Activated naive CD4-positive, alpha-beta T cell treated with anti-CD3 and anti-CD28 coated beads, Interleukin-2, amount 50 U/mL, for 16 hours (primary cell): ENCODE measurements around the gene UBE2J2.
A peak's percentile ranks its signal among the peaks of the same experiment; 100 is the strongest.
"Not testable (repeated sequence)": the region's sequence is repeated elsewhere in the genome, so short reads cannot be mapped to it uniquely, and the experiment has no call there.

Source experiments
- DNase-seq: peaks from one replicate; pipeline ENCODE4 v3.0.0-alpha.2; 2020

Gene UBE2J2

DNA sequence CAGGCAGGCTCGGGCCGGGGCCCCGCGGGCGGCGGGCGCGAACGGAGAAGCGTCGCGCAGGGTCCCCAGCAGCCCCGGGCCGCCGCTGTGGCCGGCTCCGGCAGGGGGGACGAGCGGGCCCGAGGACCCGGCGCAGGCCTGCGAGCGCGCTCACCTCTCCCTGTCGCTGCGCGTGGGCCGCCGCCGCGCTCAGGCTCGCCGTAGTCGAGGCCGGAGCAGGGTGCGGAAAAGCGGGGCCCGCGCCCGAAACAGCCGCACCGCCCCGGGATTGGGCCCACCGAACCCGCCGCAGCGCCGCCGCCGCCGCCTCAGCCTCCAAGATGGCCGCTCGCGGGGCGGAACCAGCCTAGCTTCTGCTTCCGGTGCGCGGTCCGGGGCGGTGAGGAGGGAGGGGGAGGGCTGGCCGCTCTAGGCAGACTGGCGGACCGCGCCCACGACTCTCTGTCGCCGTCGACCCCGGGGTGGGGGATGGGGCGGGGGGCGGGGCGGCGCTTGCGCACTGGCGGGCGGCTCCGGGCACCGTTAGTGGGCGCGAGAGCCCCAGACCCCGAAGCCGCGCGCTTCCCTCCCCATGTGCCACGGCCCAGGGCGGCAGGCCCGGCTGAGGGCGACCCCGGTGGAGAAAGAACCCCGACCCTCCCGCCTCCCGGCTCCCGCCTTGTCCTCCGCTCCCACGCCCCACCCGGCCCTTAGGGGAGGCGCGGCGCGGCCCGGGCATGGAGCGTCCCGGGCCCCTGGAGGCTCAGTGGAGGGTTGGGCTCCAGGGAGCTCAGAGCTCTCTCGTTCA, at the start of gene UBE2J2:
TSS of gene UBE2J2 (minus strand) at position 343 of the 787 bp plus-strand sequence. CDS start 5,862 bp downstream, outside the sequence.
- peak; percentile 94 for DNase-seq

DNA sequence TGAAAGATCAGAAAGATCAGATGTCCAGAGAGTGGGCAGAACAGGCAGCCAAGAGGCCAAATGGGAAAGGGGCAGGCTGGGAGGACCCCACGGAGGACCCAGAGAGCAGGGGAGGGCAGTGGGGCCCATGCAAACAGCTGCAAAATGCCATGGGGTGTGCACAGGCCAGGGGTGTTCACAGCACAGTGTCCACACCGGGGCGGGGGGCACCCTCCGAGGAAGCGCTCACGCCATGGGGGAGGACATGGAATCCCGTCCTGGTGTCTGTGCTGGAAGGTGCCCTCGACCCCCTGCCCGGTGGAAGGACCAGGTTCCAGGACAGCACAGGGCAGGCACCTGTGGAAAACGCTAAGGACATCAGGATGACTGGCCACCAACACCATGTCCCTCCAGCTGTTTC, 49.3 kb upstream of the UBE2J2 start:
- DNase-seq, result no peak

DNA sequence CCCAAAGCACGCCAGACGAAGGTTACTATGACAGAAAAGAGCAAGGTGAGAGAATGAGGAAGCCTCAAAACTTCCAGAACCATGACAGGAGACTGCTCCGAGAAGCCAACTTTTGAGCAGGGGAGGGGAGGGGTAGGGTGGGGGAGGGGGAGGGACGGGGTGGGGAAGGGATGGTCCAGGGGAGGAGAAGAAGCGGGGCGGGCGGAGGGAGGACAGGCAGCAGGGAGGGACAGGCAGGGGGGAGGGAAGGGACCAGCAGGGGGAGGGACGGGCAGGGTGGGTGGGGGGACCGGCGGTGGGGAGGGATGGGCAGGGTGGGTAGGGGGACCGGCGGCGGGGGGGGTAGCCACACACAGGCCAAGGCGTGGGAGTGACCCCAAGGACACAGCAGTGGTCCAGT, 48.8 kb upstream of the UBE2J2 start:
- DNase-seq, result no peak

DNA sequence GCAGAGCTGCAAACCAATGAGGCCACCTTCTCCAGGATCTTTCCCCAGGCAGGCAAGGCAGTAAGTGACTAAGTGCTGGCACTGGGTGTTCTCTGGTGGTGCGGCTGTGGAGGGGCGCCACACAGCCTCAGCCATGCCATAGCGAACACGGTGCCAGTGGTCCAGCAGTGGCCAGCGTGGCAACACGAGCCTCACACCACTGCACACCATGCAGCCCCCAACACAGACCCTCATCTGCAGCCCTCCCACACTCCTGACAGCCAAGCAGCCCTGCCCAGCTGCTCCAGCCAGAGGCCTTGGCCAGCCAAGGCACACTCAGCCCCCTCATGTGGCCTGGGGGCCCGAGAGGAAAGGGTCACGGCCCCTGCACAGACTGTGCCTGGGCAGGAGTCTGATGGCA, 47.8 kb upstream of the UBE2J2 start:
- DNase-seq, result no peak

DNA sequence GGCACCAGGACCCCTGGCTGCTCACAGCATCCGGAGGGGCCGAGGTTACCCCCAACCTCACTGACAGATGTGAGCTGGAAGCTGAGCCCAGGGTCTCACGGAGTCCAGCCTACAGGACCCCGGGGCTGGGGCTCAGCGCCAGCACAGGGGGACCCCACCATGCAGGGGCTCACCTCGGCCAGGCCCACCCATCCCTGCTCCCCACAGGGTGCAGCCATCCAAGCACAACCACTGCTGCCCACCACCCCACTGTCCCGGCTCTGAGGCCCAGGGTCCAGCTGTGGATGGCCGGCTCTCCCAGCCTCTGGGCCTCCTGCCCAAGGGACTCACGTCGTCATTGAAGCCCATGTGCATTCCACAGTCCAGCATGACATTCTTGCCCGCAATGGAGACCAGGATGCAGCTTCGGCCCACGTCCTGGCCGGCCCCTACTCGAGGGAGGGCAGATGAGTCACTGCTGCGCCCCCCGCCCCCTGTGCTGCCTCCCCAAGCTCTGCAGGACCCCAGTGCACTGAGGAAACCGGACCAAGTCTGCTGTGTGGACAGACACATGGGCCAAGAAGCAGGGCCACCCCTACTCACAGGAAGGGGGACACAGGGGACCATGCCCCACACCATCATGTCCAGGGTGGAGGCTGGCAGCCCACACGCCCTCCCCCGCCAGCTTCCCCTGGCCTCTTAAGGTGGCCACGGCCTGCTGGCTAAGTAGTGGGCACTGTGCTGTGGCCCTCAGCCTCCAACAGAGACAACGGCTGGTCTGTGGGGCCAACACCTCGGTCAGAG, 47.2 kb upstream of the UBE2J2 start:
- DNase-seq, result no peak

DNA sequence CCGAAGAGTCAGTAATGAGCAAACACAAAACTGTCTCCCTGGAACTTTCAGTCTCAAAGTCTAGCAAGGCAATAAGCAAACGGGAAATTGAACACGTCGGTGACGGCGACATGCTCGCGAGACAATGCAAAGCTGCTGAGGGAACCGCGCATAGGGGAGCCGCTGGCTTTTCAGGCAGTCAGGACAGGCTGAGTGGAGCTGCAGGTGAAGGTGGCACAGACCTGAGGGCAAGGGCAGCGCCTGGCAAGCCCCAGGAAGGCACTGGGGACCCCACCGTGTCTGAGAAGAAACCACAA, 45.9 kb upstream of the UBE2J2 start:
- no peak for DNase-seq

DNA sequence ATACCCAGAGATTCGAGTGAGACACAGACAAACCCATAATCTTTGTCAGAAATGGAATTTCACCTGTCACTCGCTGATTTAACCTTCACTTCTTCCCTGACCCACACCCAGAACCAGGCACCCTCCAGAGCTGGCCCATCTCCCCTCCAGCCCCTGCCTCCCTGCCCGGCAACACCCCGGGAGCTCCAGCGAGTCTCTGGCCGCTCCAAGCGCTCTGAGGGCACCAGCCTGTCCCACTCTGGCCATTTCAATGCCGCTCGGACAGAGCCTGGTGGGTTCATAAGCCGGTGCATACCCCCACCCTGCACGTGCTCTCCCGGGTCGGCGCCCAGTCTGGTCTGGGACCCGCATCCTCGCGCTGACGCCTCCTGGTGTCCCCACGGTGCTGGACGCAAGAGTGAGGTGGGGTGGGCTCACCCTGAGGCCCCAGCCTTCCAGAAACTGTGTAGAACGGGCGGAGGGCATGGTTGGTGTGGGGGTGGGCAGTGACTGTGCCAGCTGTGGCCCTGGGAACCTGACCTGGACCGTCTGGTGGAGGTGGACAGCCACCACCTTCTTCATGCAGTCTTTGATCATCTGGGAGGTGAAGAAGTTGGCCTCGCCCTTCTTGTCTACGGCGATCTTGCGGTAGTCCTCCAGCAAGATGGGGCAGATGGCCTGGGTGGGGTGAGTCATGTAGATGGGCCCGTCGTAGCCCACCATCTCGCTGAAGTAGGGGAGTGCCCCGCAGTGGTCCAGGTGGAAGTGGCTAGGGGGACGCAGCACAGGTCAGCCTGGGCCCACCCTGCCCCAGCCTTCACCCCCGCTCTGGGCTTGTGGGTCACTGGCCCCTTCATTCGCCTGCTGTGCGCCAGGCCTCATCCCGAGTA, 45.4 kb upstream of the UBE2J2 start:
- DNase-seq, result no peak

DNA sequence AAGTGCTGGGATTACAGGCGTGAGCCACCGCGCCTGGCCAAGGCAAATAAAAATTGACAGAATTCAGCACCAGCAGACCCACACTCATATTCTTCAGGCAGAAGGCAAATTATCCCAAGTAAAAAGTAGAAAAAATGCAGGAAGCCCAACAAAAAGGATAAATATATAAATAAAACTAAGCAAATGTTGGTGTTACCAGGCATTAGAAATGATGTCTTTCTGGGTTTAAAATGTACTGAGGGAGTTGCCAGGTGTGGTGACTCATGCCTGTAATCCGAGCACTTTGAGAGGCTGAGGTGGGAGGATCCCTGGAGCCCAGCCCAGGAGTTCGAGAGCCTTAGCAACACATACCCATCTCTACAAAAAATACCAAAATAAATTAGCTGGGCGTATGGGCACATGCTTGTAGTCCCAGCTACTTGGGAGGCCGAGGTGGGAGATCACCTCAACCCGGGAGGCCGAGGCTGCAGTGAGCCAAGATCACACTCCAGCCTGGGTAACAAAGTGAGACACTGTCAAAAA, 44.5 kb upstream of the UBE2J2 start:
- DNase-seq, result no peak

DNA sequence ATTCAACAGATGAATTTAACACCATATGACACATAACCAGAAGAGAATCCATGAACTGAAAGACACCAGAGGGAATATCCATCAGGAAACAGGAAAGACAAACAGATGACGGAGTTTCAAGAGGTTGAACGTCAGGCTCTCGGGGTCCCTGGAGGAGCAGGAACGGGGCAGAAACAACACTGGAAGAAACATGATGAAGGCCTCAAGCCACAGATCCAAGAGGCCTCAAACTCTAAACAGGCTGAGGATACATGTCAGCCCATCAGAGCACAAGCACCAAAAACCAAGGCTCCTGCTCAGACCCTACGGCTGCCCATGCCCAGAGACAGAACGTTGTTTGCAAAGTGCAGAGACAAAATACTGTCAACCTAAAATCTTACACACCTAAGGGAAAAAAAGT, 43.8 kb upstream of the UBE2J2 start:
- DNase-seq, result no peak

DNA sequence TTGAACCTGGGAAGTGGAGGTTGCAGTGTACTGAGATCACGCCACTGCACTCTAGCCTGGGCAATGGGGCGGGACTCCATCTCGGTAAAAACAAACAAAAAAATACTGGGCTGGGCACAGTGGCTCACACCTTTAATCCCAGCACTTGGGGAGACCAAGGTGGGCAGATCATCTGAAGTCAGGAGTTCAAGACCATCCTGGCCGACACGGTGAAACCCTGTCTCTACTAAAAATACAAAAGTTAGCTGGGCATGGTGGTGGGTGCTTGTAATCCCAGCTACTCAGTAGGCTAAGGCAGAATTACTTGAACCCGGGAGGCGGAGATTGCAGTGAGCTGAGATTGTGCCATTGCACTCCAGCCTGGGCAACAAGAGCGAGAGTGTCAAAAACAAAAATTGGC, 42.5 kb upstream of the UBE2J2 start:
- DNase-seq, result not testable (repeated sequence)

DNA sequence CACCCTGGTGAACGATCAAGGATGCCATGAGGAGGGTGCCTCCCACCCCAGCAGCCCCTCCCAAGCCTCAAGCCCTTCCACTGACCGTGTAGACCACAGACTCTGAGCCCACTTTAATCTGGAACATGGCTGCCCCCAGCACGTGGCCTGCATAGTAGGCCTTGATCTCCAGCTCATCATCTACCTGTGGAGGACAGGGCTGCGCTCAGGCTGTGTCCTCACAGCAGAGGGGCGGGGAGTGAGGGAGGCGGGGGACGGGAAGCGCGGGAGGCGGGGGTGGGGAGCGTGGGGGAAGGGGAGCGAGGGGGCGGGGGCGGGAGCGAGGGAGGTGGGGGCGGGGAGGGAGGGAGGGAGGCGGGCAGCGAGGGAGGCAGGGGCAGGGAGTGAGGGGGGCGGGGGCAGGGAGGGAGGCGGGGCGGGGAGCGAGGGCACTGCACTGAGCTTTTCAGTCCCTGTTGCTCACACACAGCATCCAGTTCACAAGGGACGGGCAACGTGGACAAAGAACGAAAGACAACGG, 41.8 kb upstream of the UBE2J2 start:
- DNase-seq, result no peak

DNA sequence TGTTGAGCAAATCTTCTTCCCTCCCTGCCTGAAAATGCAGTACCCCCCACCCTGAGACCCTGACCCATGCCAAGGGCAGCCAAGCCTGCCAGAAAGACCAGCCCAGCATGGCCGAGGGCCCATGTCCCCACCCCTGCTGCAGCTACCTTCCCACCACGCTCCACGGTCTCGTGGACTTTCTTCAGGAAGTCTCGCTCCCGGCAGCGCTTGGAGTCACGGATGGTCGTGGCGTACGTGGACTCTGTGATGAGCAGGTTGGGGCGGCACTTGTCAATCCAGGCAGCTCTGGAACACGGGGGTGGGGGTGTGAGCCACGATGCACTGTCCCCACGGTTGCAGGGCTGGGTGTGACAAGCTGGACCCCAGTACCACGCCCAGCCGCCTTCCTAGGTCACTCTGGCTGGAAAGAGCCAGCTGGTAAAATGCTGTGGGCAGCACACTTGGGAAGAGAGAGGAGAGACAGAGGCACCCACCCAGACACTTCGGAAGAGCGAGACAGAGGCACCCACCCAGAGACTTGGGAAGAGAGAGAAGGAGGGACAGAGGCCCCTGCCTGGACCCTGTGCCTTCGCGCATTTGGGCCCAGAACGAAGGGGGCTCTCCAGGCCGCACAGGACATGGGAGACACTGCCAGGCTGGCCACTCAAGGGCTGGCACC, 41.2 kb upstream of the UBE2J2 start:
- no peak for DNase-seq

DNA sequence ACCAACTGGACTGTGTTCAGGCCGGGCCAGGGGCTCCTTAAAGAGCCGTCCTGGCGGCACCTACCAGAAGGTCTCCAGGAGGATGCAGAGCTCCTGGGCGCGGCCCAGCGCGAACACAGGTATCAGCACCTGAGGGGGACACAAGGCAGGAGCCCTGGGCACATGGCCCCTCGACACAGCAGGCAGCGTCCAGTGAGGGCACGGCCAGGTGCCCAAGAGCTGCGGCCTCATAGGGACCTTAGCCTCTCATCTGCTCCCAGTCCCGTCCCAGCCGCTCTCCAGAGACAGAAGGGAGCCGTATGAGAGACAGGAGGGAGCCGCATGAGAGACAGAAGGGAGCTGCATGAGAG, 40.6 kb upstream of the UBE2J2 start:
- no peak for DNase-seq

DNA sequence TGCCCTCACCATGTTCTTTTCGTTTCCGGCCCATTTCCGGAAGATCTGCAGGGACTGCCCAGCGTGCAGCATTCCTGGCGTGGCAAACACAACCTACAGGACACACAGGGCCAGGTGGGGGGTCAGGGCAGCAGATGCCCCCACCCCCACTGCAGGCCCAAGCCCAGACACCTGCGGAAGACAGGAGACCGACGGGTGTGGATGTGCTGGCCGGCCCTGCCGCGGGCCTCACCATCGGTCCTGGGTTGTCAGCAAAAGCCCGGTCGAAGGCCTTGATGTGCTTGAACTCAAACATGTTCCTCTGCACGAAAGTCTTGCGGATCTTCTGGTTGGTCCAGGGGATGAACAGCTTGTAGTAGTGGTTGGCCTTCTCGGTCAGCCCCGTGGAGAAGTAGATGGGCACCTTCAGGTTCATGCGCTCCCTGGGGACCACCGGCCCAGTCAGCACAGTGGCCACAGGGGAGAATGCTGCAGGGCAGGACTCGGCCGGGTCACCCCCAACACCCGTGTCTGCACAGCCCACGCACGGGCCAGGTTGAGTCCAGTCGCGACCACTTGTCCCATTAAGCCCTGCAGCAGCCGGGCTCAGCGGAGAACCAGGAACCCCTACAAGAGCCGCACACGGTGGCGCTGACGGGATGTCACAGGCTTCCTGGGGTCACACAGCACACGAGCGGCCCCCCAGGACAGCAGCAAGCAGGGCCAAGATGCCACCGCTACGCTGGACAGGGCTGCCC, 40.0 kb upstream of the UBE2J2 start:
- DNase-seq, result no peak

DNA sequence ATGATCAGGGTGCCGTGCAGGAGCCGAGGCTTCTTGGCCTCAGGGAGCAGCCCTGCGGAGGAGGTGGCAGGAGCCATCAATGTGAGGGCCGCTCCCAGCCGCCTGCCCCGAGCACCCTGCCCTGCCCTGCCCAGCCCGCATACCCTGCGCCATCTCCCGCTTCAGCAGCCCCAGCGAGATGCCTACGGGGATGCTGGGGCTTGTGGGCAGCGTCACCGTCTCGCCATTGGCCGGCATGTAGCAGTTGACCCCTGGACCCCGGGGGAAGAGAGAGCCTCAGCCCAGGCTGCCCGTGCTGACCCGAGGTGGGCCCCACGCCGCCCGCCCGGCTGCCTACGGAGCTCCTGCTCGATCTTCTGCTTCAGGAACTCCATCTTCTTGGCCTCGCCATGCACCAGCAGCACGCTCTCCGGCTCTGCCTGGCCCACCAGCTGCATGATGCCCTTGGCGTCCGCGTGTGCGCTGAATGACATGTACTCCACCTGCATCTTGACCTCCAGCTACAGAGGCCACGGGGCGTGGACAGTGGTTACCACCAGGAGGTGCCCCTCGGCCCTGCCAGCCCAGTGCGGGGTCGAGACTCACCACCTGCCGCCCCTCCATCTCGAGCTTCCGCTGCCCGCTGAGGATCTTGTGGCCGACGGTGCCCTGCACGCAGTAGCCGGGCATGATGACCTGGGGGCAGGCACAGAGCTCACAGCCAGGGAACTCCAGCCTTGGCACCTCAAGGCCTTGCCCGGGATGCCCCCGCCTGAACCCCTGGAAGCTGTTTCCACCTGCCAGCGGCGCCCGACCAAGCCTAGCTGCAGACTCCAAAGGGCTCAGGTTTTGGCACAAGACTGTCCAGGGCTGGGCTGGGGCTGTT, 39.0 kb upstream of the UBE2J2 start:
- no peak for DNase-seq

DNA sequence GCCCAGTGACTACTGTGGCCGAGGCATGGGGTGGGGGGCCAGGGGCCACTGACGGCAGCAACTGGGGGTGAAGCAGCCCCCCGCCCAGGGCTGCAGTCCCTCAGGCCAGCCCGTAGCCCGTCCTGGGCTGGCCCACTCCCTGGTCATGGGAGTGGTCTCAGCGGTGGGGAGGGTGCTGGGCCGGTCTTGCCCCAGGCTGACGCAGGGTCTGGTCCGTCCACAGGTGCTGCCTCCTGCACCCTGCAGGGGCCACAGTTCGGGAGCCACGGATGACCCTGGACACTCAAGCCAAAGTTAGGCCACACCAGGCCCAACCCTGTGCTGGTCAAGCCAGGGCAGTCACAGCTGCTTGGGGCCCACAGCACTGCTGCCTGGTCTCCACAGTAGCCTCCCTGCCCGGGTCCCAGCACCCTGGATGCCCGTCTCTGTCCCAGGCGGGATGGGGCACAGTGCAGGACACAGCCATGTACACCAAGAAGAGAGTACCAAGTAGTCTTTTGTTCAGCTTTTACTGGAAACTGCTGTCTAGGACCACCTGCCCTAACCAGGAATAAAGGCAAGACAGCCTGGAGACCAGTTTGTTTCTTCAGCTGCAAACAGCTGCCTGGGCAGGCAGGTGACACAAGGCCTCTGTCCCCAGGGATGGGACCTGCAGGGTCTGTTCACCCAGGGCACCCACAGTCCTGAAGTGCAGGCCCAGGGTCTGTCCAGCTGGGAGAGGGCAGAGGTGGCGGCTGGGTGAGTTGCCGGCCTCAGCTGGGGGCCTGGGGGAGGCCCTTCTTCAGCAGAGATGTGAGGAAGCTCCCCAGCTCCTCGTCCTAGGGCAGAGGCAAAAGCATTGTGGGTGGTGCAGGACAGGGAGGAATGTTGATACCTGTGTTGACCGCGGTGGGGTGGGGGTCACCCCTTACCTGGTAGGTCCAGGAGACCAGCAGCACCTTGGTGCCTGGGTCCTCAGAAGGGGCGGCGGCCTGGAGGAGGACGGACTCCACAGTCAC, 37.8 kb upstream of the UBE2J2 start:
- DNase-seq, result no peak

DNA sequence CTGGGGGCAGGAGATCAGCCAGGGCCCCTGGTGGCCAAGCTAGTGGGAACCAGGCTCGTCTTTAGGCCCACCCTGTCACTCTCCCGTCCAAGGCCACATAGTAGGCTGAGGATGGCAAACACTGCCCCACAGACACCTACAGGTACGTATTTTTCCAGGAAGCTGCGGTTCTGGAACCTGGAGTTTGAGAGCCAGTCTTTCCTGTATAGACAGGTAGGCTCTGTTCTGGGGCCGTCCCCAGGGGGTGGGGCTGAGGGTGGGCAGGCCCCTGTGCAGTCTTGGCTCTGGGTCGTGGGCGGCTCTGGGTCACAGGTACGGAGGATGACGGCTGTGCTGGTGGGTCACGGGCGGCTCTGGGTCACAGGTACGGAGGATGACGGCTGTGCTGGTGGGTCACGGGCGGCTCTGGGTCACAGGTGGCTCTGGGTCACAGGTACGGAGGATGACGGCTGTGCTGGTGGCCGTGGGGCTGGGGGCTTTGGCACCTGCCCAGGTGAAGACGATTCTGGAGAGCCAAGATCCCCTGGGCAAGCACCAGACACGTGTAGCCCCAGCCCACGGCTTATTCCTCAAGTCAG, 36.9 kb upstream of the UBE2J2 start:
- no peak for DNase-seq

DNA sequence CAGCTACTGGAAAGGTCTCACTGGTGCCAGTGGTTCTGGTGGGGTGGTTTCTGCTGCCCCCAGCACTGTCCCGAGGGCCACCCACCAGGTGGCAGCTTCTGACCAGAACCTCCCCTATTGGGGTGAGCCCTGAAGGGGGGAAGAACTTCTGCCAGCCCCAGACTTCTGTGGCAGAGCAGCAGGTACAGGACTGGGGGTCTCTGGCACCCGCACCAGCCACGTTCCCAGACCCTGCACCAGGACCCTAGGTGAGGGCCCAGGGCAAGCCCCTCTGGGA, 36.4 kb upstream of the UBE2J2 start:
- DNase-seq, result no peak
